BE2C (cell line): ENCODE results near the gene PIP4K2A.
"Not testable (repeated sequence)": the region's sequence is repeated elsewhere in the genome, so short reads cannot be mapped to it uniquely, and the experiment has no call there.

Experiments
- DNase-seq: peaks from one replicate; pipeline ENCODE4 v3.0.0-alpha.2; 2020
- H3K27me3 ChIP-seq: fragments of 250-450 bp; sonication (Bioruptor Pico); 2 replicates; pipeline ENCODE4 v1.5.1; 2020; ENCODE audit warnings: mild to moderate bottlenecking
- H3K36me3 ChIP-seq: fragments of 250-450 bp; sonication (Bioruptor Pico); 2 replicates; pipeline ENCODE4 v1.5.1; 2020; ENCODE audit warnings: mild to moderate bottlenecking
- H3K4me1 ChIP-seq: fragments of 250-450 bp; sonication (Bioruptor Pico); 2 replicates; pipeline ENCODE4 v1.5.1; 2020
- H3K4me3 ChIP-seq: 2 replicates; pipeline ENCODE4 v1.5.1; 2011; ENCODE audit warnings: low read depth, low read length
- H3K9me3 ChIP-seq: fragments of 250-450 bp; sonication (Bioruptor Pico); 2 replicates; pipeline ENCODE4 v1.5.1; 2020
- TF ChIP-seq, protein P1 (sequence below): IDR thresholded peaks from 2 replicates; pipeline ENCODE4 v1.5.1; 2012; ENCODE audit warnings: mild to moderate bottlenecking, low read depth, low read length

PIP4K2A gene

DNA sequence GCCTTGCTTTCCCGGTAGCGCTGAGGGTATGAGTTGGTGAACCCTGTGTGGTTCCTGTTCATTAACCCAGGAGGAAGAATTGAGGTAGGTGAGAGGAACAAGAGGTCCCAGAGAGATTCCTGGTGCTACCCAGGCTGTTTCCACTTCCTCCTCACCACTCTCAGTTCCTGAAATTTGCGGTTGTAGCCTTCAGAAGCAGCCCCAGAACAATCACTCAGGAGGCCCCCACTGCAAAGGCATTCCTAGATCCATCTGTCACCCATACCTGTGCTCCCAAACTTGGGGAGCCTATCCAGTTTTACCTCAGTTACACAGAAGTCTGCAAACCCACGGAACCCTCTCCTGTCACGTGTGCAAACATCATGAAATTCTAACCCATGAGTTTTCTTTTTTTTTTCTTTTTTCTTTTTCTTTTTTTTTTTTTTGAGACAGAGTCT is 9.0 kb upstream of the PIP4K2A start:
- Histone ChIP-seq H3K36me3 (no peaks in the 10 kb centered on the region), H3K27me3 (no peaks in the 10 kb centered on the region), H3K4me3 (no peak overlapping the region), H3K4me1 (no peaks in the 10 kb centered on the region), H3K9me3 (no peaks in the 10 kb centered on the region)
- DNase-seq, result no peak
- TF ChIP-seq, protein P1, sequence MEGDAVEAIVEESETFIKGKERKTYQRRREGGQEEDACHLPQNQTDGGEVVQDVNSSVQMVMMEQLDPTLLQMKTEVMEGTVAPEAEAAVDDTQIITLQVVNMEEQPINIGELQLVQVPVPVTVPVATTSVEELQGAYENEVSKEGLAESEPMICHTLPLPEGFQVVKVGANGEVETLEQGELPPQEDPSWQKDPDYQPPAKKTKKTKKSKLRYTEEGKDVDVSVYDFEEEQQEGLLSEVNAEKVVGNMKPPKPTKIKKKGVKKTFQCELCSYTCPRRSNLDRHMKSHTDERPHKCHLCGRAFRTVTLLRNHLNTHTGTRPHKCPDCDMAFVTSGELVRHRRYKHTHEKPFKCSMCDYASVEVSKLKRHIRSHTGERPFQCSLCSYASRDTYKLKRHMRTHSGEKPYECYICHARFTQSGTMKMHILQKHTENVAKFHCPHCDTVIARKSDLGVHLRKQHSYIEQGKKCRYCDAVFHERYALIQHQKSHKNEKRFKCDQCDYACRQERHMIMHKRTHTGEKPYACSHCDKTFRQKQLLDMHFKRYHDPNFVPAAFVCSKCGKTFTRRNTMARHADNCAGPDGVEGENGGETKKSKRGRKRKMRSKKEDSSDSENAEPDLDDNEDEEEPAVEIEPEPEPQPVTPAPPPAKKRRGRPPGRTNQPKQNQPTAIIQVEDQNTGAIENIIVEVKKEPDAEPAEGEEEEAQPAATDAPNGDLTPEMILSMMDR, result no peak

GRCh38 chr10:22722626-22723169 is 8.3 kb upstream of the PIP4K2A start:
- TF ChIP-seq, protein P1, result no peak
- Histone ChIP-seq H3K4me3 (no peak overlapping the region), H3K9me3 (no peaks in the 10 kb centered on the region), H3K27me3 (no peaks in the 10 kb centered on the region), H3K4me1 (no peaks in the 10 kb centered on the region), H3K36me3 (no peaks in the 10 kb centered on the region)
- no peak for DNase-seq

- H3K4me1 ChIP-seq, result no peaks in the 10 kb centered on the region
- H3K9me3 ChIP-seq, result no peaks in the 10 kb centered on the region
- no peak for DNase-seq
- TF ChIP-seq, protein P1, result no peak
- no peaks in the 10 kb centered on the region for H3K27me3 ChIP-seq
- no peaks in the 10 kb centered on the region for H3K36me3 ChIP-seq
- H3K4me3 ChIP-seq, result no peak overlapping the region
These were observed 6.3 kb upstream of the PIP4K2A start for GRCh38 chr10:22720667-22721066.

DNA sequence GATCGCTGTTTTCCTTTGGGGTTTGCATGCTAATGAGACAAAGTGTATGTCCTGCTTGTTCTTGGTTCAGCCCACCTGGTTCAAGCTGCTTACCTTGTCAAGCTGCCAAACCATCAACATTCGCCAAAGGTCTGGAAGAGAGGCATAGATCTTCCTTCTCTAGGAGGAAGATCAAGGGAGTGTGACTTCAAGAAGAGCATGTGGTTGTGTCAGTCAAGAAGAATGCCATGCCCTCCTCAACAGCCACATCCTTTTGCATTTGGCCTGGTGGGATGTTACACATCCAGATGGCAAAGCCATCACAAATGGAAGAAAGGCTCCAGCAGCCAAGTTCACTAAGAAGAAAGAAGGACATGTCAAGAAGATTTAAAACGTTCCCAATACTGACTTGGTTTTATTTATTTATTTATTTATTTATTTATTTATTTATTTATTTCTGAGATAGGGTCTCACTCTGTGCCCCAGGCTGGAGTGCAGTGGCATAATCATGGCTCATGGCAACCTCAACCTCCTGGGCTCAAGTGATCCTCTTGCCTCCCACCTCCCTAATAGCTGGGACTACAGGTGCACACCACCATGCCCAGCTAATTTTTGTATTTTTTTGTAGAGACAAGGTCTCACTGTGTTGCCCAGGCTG is 5.1 kb upstream of the PIP4K2A start:
- no peaks in the 10 kb centered on the region; the same call in 1 of the 2 replicates for H3K9me3 ChIP-seq

DNA sequence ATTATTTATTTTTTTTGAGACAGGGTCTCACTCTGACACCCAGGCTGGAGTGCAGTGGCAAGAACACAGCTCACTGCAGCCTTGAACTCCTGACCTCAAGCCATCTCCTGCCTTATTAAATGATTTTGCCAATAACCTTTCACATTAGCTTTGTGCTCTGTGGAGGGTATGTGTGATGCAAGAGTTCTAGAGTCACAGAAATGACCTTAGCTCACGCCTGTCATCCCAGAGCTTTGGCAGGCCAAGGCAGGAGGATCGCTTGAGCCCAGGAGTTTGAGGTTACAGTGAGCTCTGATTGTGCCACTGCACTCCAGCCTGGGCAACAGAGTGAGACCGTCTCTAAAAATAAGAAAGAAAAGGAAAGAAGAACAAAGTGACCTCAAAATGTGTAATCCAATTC is 4.3 kb upstream of the PIP4K2A start:
- not testable (repeated sequence) for H3K27me3 ChIP-seq, H3K4me1 ChIP-seq, H3K36me3 ChIP-seq, DNase-seq, H3K4me3 ChIP-seq, H3K9me3 ChIP-seq

More for the DNA sequence above, 5.1 kb upstream of the PIP4K2A start:
- Histone ChIP-seq H3K36me3 (no peaks in the 10 kb centered on the region), H3K4me3 (no peak overlapping the region), H3K27me3 (no peaks in the 10 kb centered on the region), H3K4me1 (no peaks in the 10 kb centered on the region; the same call in 1 of the 2 replicates)
- TF ChIP-seq, protein P1, result no peak
- no peak for DNase-seq

- TF ChIP-seq, protein P1, result no peak
- Histone ChIP-seq H3K36me3 (no peaks in the 10 kb centered on the region), H3K4me1 (no peaks in the 10 kb centered on the region; the same call in none of the 2 replicates), H3K27me3 (no peaks in the 10 kb centered on the region), H3K9me3 (no peaks in the 10 kb centered on the region; the same call in 1 of the 2 replicates), H3K4me3 (no peak overlapping the region)
- no peak for DNase-seq
These were observed 3.4 kb upstream of the PIP4K2A start for GRCh38 chr10:22717728-22718127.
